Loucy (cell line): ENCODE data around the gene SLU7.

Experiments
- EZH2phosphoT487 ChIP-seq: fragments of 200-600 bp; IDR thresholded peaks from 2 replicates; pipeline ENCODE4 v1.6.1; 2018; ENCODE audit warnings: antibody characterized with exemption, mild to moderate bottlenecking, moderate library complexity, borderline replicate concordance
- TF ChIP-seq, protein P1 (sequence below): fragments of 200-600 bp; sonication (generic); conservative IDR thresholded peaks from 2 replicates; pipeline ENCODE4 v1.5.1; 2014; ENCODE audit warnings: mild to moderate bottlenecking, antibody characterized with exemption, low read length

- no peak for TF ChIP-seq EZH2phosphoT487
- TF ChIP-seq, protein P1, sequence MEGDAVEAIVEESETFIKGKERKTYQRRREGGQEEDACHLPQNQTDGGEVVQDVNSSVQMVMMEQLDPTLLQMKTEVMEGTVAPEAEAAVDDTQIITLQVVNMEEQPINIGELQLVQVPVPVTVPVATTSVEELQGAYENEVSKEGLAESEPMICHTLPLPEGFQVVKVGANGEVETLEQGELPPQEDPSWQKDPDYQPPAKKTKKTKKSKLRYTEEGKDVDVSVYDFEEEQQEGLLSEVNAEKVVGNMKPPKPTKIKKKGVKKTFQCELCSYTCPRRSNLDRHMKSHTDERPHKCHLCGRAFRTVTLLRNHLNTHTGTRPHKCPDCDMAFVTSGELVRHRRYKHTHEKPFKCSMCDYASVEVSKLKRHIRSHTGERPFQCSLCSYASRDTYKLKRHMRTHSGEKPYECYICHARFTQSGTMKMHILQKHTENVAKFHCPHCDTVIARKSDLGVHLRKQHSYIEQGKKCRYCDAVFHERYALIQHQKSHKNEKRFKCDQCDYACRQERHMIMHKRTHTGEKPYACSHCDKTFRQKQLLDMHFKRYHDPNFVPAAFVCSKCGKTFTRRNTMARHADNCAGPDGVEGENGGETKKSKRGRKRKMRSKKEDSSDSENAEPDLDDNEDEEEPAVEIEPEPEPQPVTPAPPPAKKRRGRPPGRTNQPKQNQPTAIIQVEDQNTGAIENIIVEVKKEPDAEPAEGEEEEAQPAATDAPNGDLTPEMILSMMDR = no peak
Measured at GRCh38 chr5:160421625-160422258, 2.9 kb upstream of the SLU7 start, which contains the start of gene PTTG1.
